ENCODE results near the gene NPIPA8.
"Not testable (repeated sequence)": the region's sequence is repeated elsewhere in the genome, so short reads cannot be mapped to it uniquely, and the experiment has no call there.

DNA sequence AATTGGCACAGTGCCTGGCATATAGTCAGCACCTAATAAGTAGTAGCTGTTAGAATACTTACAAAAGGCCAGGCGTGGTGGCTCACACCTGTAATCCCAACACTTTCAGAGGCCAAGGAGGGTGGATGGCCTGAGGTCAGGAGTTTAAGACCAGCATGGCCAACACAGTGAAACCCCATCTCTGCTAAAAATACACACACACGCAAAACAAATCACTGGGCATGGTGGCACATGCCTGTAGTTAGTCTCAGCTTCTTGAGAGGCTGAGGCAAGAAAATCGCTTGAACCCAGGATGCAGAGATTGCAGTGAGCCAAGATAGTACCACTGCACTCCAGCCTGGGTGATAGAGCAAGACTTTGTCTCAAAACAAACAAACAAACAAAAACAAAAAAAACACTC, 29.3 kb downstream of the NPIPA8 start:
- not testable (repeated sequence) for TF ChIP-seq YY1 (IDR thresholded peaks at IDR 0.05; ENCODE audit: borderline replicate concordance in 1 of 3, control insufficient read depth in 1 of 3, extremely low read depth in 1 of 3, insufficient read depth in 3 of 3, insufficient read length in 1 of 3, insufficient replicate concordance in 2 of 3, low read depth in 1 of 3, low read length in 2 of 3); SIN3B (IDR thresholded peaks at IDR 0.05; ENCODE audit: low read depth)
- TF ChIP-seq, protein P1, sequence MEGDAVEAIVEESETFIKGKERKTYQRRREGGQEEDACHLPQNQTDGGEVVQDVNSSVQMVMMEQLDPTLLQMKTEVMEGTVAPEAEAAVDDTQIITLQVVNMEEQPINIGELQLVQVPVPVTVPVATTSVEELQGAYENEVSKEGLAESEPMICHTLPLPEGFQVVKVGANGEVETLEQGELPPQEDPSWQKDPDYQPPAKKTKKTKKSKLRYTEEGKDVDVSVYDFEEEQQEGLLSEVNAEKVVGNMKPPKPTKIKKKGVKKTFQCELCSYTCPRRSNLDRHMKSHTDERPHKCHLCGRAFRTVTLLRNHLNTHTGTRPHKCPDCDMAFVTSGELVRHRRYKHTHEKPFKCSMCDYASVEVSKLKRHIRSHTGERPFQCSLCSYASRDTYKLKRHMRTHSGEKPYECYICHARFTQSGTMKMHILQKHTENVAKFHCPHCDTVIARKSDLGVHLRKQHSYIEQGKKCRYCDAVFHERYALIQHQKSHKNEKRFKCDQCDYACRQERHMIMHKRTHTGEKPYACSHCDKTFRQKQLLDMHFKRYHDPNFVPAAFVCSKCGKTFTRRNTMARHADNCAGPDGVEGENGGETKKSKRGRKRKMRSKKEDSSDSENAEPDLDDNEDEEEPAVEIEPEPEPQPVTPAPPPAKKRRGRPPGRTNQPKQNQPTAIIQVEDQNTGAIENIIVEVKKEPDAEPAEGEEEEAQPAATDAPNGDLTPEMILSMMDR (IDR thresholded peaks at IDR 0.05 in 2 of 3, conservative IDR thresholded peaks at IDR 0.05 in 1 of 3; ENCODE audit: insufficient read depth in 2 of 3, low read depth in 1 of 3, low read length in 3 of 3) = not testable (repeated sequence)
- TF ChIP-seq, protein P2, sequence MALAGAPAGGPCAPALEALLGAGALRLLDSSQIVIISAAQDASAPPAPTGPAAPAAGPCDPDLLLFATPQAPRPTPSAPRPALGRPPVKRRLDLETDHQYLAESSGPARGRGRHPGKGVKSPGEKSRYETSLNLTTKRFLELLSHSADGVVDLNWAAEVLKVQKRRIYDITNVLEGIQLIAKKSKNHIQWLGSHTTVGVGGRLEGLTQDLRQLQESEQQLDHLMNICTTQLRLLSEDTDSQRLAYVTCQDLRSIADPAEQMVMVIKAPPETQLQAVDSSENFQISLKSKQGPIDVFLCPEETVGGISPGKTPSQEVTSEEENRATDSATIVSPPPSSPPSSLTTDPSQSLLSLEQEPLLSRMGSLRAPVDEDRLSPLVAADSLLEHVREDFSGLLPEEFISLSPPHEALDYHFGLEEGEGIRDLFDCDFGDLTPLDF (CRISPR knock-in tag; IDR thresholded peaks at IDR 0.05) = not testable (repeated sequence)

Data from K562 (cell line).